MCF 10A (cell line): ENCODE data around the gene RTN4RL1. TPM values are rescaled to one million over a fixed set of nuclear protein-coding genes. Genes with fewer than 3 reads are reported as not detected.

Source experiments
- BruUV-seq: library from RNA; stranded (reverse); fragments of 400-500 nt; replicated peaks from 2 replicates; lab custom pipeline; 2021; lab: Mats Ljungman, UMichigan
- CTCF ChIA-PET: fragments of 300-600 bp; sonication (Branson Sonifier 250); formaldehyde crosslinking; extraction: SDS; loops from one replicate; lab custom pipeline; 2021; ENCODE audit warnings: antibody characterized with exemption, inconsistent platforms; lab: Yijun Ruan, JAX
- POLR2A ChIA-PET: fragments of 300-600, 350-650 bp; sonication (Branson Sonifier 250); formaldehyde crosslinking; extraction: SDS; loops from one replicate; lab custom pipeline; 2020; ENCODE audit warnings: antibody characterized with exemption, inconsistent platforms; lab: Yijun Ruan, JAX
- DNase-seq: peaks from one replicate; pipeline ENCODE4 v3.0.0-alpha.2; 2018; ENCODE audit not compliant: unreplicated experiment
- H3K27ac Mint-ChIP-seq: one replicate; pipeline ENCODE4 v1.8.0; 2022; ENCODE audit warnings: mild to moderate bottlenecking, low read depth, mixed read lengths; ENCODE audit not compliant: unreplicated experiment
- H3K27me3 Mint-ChIP-seq: one replicate; pipeline ENCODE4 v1.8.0; 2022; ENCODE audit warnings: mixed read lengths; ENCODE audit not compliant: insufficient read depth, unreplicated experiment
- H3K36me3 Mint-ChIP-seq: one replicate; pipeline ENCODE4 v1.8.0; 2022; ENCODE audit warnings: mild to moderate bottlenecking, moderate library complexity, mixed read lengths; ENCODE audit not compliant: insufficient read depth, unreplicated experiment
- H3K4me1 Mint-ChIP-seq: one replicate; pipeline ENCODE4 v1.8.0; 2022; ENCODE audit warnings: mixed read lengths; ENCODE audit not compliant: insufficient read depth, unreplicated experiment
- H3K4me3 Mint-ChIP-seq: one replicate; pipeline ENCODE4 v1.8.0; 2022; ENCODE audit warnings: mild to moderate bottlenecking, moderate library complexity, mixed read lengths; ENCODE audit not compliant: unreplicated experiment
- H3K9me3 Mint-ChIP-seq: one replicate; pipeline ENCODE4 v1.8.0; 2022; ENCODE audit warnings: mixed read lengths; ENCODE audit not compliant: unreplicated experiment
- intact Hi-C: fragments of 100-400 bp; cut with micrococcal nuclease; formaldehyde crosslinking; loops from 2 replicates; pipeline ENCODE4 v1.14.1; 2022
- total RNA-seq: library from RNA; stranded (reverse); gene quantifications from 2 replicates; pipeline ENCODE4 v1.2.3, GENCODE V29; 2022
- TF ChIP-seq, protein P1 (sequence below): fragments of 200-600 bp; IDR thresholded peaks from one replicate; pipeline ENCODE4 v1.8.0; 2022; ENCODE audit warnings: antibody characterized with exemption, mild to moderate bottlenecking; ENCODE audit not compliant: unreplicated experiment

RTN4RL1 gene
- total RNA-seq, 1 experiment from 2014 or later: 2.9 TPM

DNA sequence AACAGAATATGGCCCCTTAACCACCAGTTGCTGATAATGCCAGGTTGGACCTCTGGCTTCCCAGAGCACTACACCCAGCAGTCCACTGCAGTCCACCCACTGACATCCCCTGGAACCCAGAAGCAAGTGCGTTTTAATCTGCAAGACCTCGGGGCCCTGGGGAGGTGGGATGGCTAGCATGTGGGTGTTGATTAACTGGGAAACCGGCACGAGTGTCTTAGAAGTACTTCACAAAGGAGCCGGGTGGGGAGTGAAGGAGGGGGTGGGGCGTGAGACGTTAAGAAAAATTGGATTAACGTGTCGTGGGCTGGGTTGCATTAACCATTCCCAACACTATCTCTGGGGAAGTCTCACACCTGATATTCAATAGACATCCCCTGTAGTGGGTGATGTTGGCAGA is 23.7 kb upstream of the RTN4RL1 start:
- Mint-ChIP-seq H3K27me3 (no peaks in the 10 kb centered on the region), H3K4me3 (peak overlapping the region; percentile 77), H3K36me3 (peaks cover 18% of the 10 kb centered on the region), H3K27ac (no peak overlapping the region), H3K4me1 (peaks cover 23% of the 10 kb centered on the region), H3K9me3 (no peaks in the 10 kb centered on the region)
- DNase-seq: no peak
- no TSS peak for BruUV-seq
- ChIA-PET CTCF (interaction anchor here (0.7 to 3.2 kb wide), 4 partner anchors 21 to 201 kb away, joined by 3 to 19 read pairs (median 5); no protein-coding TSS in a partner anchor), POLR2A (interaction anchor here (1.3 kb wide), 1 partner anchor 331 kb away, joined by 3 read pairs; no protein-coding TSS in a partner anchor)
- TF ChIP-seq, protein P1, sequence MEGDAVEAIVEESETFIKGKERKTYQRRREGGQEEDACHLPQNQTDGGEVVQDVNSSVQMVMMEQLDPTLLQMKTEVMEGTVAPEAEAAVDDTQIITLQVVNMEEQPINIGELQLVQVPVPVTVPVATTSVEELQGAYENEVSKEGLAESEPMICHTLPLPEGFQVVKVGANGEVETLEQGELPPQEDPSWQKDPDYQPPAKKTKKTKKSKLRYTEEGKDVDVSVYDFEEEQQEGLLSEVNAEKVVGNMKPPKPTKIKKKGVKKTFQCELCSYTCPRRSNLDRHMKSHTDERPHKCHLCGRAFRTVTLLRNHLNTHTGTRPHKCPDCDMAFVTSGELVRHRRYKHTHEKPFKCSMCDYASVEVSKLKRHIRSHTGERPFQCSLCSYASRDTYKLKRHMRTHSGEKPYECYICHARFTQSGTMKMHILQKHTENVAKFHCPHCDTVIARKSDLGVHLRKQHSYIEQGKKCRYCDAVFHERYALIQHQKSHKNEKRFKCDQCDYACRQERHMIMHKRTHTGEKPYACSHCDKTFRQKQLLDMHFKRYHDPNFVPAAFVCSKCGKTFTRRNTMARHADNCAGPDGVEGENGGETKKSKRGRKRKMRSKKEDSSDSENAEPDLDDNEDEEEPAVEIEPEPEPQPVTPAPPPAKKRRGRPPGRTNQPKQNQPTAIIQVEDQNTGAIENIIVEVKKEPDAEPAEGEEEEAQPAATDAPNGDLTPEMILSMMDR: no peak
- intact Hi-C loops: no loop called here

DNA sequence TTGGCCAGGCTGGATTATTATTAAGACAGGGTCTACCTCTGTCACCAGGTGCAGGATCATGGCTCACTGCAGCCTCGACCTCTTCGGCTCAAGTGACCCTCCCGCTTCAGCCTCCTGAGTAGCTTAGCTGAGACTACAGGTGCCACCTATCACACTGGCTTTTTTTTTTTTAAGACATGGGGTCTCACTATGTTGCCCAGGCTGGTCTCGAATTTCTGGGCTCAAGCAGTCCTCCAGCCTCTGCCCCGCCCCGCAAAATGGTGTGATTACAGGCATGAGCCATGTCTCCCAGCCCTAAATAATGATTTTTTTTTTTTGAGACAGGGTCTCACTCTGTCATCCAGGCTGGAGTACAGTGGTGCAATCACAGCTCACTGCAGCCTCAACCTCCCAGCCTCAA is 22.5 kb upstream of the RTN4RL1 start:
- intact Hi-C loops: no loop called here
- H3K4me3 Mint-ChIP-seq: no peak overlapping the region
- H3K36me3 Mint-ChIP-seq: peaks cover 30% of the 10 kb centered on the region
- no peaks in the 10 kb centered on the region for H3K9me3 Mint-ChIP-seq
- ChIA-PET POLR2A (interaction anchor here (0.8 to 0.9 kb wide), 2 partner anchors 24 to 234 kb away, joined by 3 read pairs; no protein-coding TSS in a partner anchor), CTCF (interaction anchor here (0.7 to 3.2 kb wide), 4 partner anchors 198 to 262 kb away, joined by 3 to 19 read pairs (median 3); no protein-coding TSS in a partner anchor)
- no peak overlapping the region for H3K27ac Mint-ChIP-seq
- no peaks in the 10 kb centered on the region for H3K27me3 Mint-ChIP-seq
- no peak for DNase-seq
- TF ChIP-seq, protein P1: no peak
- no TSS peak for BruUV-seq
- H3K4me1 Mint-ChIP-seq: peaks cover 26% of the 10 kb centered on the region

DNA sequence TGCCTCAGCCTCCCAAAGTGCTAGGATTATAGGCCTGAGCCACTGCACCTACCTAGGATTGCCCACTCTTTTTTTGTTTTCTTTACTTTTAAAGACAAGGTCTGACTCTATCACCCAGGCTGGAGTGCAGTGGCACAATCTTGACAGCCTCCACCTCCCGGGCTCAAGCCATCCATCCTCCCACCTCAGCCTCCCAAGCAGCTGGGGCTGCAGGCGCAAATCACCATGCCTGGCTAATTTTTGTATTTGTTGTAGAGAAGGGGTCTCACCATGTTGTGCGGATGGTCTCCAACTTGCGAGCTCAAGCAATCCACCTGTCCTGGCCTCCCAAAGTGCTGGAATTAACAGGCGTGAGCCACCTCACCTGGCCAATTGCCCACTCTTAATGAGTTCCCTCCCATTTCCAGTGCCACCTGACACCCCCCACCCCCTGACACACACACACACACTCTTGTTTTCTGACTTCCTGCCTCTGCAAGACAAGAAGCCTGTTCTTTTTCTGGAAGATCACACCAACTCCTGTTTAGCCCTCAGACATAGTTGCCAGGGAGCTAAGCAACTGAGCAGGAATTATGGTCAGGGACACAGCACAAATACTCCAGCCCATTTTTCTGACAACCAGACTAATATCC is 19.2 kb upstream of the RTN4RL1 start:
- Mint-ChIP-seq H3K4me1 (peaks cover 20% of the 10 kb centered on the region), H3K4me3 (peak overlapping the region; percentile 19), H3K27ac (peak overlapping the region; percentile 98), H3K27me3 (no peaks in the 10 kb centered on the region), H3K36me3 (peaks cover 44% of the 10 kb centered on the region), H3K9me3 (no peaks in the 10 kb centered on the region)
- intact Hi-C loops: no loop called here
- BruUV-seq: no TSS peak
- CTCF ChIA-PET: interaction anchor here (0.6 to 1.5 kb wide), 6 partner anchors 16 to 308 kb away, joined by 3 to 7 read pairs (median 3); partner anchors contain the start of gene RTN4RL1
- POLR2A ChIA-PET: interaction anchor here (0.6 to 1.3 kb wide), 8 partner anchors 14 to 1844 kb away, joined by 3 to 6 read pairs (median 4); partner anchors contain the start of gene DPH1
- TF ChIP-seq, protein P1: no peak
- DNase-seq: no peak

DNA sequence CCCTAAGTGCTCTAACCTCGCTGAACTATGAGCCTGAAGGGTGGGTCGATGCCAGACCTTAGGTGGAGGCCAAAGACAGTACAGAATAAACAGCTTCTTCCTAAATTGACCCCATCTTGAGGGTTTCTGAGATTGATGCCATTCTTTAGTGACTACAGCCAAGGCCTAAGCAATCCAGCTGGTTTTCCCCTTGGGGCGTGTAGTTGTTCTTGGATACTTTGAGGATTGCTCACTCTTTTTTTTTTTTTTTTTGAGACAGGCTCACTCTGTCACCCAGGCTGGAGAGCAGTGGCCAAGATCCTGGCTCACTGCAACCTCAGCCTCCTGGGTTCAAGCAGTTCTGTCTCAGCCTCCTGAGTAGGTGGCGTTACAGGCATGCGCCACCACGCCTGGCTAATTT is 18.7 kb upstream of the RTN4RL1 start:
- Mint-ChIP-seq H3K9me3 (no peaks in the 10 kb centered on the region), H3K4me3 (peak overlapping the region; percentile 99), H3K27ac (peak overlapping the region; percentile 98), H3K27me3 (no peaks in the 10 kb centered on the region), H3K4me1 (peaks cover 19% of the 10 kb centered on the region), H3K36me3 (peaks cover 48% of the 10 kb centered on the region)
- intact Hi-C loops: no loop called here
- ChIA-PET CTCF (interaction anchor here (0.6 to 1.5 kb wide), 4 partner anchors 15 to 491 kb away, joined by 3 to 7 read pairs (median 5); no protein-coding TSS in a partner anchor), POLR2A (interaction anchor here (0.6 to 1.3 kb wide), 9 partner anchors 14 to 1844 kb away, joined by 3 to 6 read pairs (median 3); partner anchors contain the start of gene DPH1)
- no TSS peak for BruUV-seq
- peak; percentile 67 for DNase-seq
- TF ChIP-seq, protein P1: no peak
